HG03565 (cell line): ENCODE results near the gene POU2F1.
A peak's percentile ranks its signal among the peaks of the same experiment; 100 is the strongest.

Experiments used
- ATAC-seq: cut with Tn5 transposase; IDR thresholded peaks from one replicate; pipeline ENCODE4 v1.9.1; 2021; ENCODE audit warnings: mild to moderate bottlenecking, moderate library complexity; ENCODE audit not compliant: unreplicated experiment

Gene POU2F1

GRCh38 chr1:167360120-167360519, 139.4 kb downstream of the POU2F1 start:
- ATAC-seq: no peak

- no peak for ATAC-seq
Observed at GRCh38 chr1:167362638-167363037, 142.0 kb downstream of the POU2F1 start.

- ATAC-seq: no peak
Observed at GRCh38 chr1:167364826-167365225, 144.1 kb downstream of the POU2F1 start.

- no peak for ATAC-seq
Observed at GRCh38 chr1:167365360-167365759, 144.7 kb downstream of the POU2F1 start.

- no peak for ATAC-seq
Observed at GRCh38 chr1:167367705-167368104, 147.0 kb downstream of the POU2F1 start.

- ATAC-seq: no peak
Observed at GRCh38 chr1:167369175-167369574, 148.5 kb downstream of the POU2F1 start.

- no peak for ATAC-seq
Observed at GRCh38 chr1:167369933-167370332, 149.2 kb downstream of the POU2F1 start.

GRCh38 chr1:167371030-167371429, 150.3 kb downstream of the POU2F1 start:
- ATAC-seq: no peak

GRCh38 chr1:167373398-167373797, 152.7 kb downstream of the POU2F1 start:
- no peak for ATAC-seq

- ATAC-seq: no peak
Observed at GRCh38 chr1:167373986-167374385, 153.3 kb downstream of the POU2F1 start.

- ATAC-seq: no peak
Observed at GRCh38 chr1:167375949-167376348, 155.3 kb downstream of the POU2F1 start.

- ATAC-seq: no peak
Observed at GRCh38 chr1:167387251-167387910, 166.7 kb downstream of the POU2F1 start.

GRCh38 chr1:167388976-167389375, 168.3 kb downstream of the POU2F1 start:
- ATAC-seq: no peak

- ATAC-seq: no peak
Observed at GRCh38 chr1:167392200-167392696, 171.6 kb downstream of the POU2F1 start.

- ATAC-seq: no peak
Observed at GRCh38 chr1:167400359-167400953, 179.8 kb downstream of the POU2F1 start.

GRCh38 chr1:167401260-167401873, 180.7 kb downstream of the POU2F1 start:
- peak; percentile 68 for ATAC-seq

GRCh38 chr1:167404161-167404888, 183.6 kb downstream of the POU2F1 start:
- ATAC-seq: no peak

GRCh38 chr1:167404908-167405307, 184.2 kb downstream of the POU2F1 start:
- ATAC-seq: no peak

GRCh38 chr1:167408355-167408754, 187.7 kb downstream of the POU2F1 start:
- no peak for ATAC-seq

- no peak for ATAC-seq
Observed at GRCh38 chr1:167409183-167409582, 188.5 kb downstream of the POU2F1 start.

- ATAC-seq: no peak
Observed at GRCh38 chr1:167412072-167412471, 191.4 kb downstream of the POU2F1 start.
